KMS-11 (cell line): ENCODE measurements around the gene GHSR.

Source experiments
- H2AFZ ChIP-seq: fragments of 200-600 bp; sonication (generic); 2 replicates; pipeline ENCODE4 v1.6.1; 2016; ENCODE audit warnings: antibody characterized with exemption, mixed run types, low read depth
- H3K27ac ChIP-seq: fragments of 200-600 bp; sonication (generic); 2 replicates; pipeline ENCODE4 v1.6.1; 2016; ENCODE audit warnings: mild to moderate bottlenecking, mixed run types
- H3K27me3 ChIP-seq: fragments of 200-600 bp; sonication (generic); 2 replicates; pipeline ENCODE4 v1.6.1; 2017; ENCODE audit warnings: mild to moderate bottlenecking, low read depth, mixed run types, moderate library complexity; ENCODE audit not compliant: insufficient read depth
- H3K36me3 ChIP-seq: fragments of 200-600 bp; sonication (generic); 2 replicates; pipeline ENCODE4 v1.6.1; 2017; ENCODE audit warnings: mild to moderate bottlenecking, mixed run types; ENCODE audit not compliant: insufficient read depth
- H3K4me1 ChIP-seq: fragments of 200-600 bp; sonication (generic); 2 replicates; pipeline ENCODE4 v1.6.1; 2016; ENCODE audit warnings: mild to moderate bottlenecking, low read depth, mixed run types; ENCODE audit not compliant: poor library complexity, severe bottlenecking
- H3K4me2 ChIP-seq: fragments of 200-600 bp; sonication (generic); 2 replicates; pipeline ENCODE4 v1.7.0; 2016; ENCODE audit warnings: mild to moderate bottlenecking, mixed run types
- H3K4me3 ChIP-seq: fragments of 200-600 bp; sonication (generic); IDR thresholded peaks from 2 replicates; pipeline ENCODE4 v1.6.1; 2017; ENCODE audit warnings: low read depth, low read length, mixed read lengths; ENCODE audit not compliant: insufficient read depth
- H3K79me2 ChIP-seq: fragments of 200-600 bp; sonication (generic); 2 replicates; pipeline ENCODE4 v1.6.1; 2016; ENCODE audit warnings: low read depth, mixed run types; ENCODE audit not compliant: insufficient read depth
- H3K9ac ChIP-seq: fragments of 200-600 bp; sonication (generic); 2 replicates; pipeline ENCODE4 v1.6.1; 2016; ENCODE audit warnings: mild to moderate bottlenecking, mixed run types
- H4K20me1 ChIP-seq: fragments of 200-600 bp; sonication (generic); 2 replicates; pipeline ENCODE4 v1.6.1; 2016; ENCODE audit warnings: mild to moderate bottlenecking, mixed run types; ENCODE audit not compliant: insufficient read depth
- CTCF ChIP-seq: fragments of 200-600 bp; sonication (generic); conservative IDR thresholded peaks from 2 replicates; pipeline ENCODE4 v1.6.1; 2017; ENCODE audit warnings: low read depth, mild to moderate bottlenecking, antibody characterized with exemption, low read length, moderate library complexity, mixed read lengths

The GHSR gene

GRCh38 chr3:172394692-172395091 is 53.6 kb downstream of the GHSR start:
- H3K4me1 ChIP-seq, result no peaks in the 10 kb centered on the region
- H3K36me3 ChIP-seq, result no peaks in the 10 kb centered on the region
- H3K27me3 ChIP-seq, result no peaks in the 10 kb centered on the region
- H4K20me1 ChIP-seq, result 0 out of 2 replicates have a peak, but pooled peaks cover 5% of the 10 kb centered on the region
- no peak overlapping the region for H3K4me3 ChIP-seq
- no peak overlapping the region for H2AFZ ChIP-seq
- no peak overlapping the region for H3K9ac ChIP-seq
- H3K79me2 ChIP-seq, result no peaks in the 10 kb centered on the region
- TF ChIP-seq CTCF, result no peak
- H3K4me2 ChIP-seq, result no peak overlapping the region
- H3K27ac ChIP-seq, result no peak overlapping the region
